SH-SY5Y (cell line): ENCODE data around the gene UBFD1.
A peak's percentile ranks its signal among the peaks of the same experiment; 100 is the strongest.

Experiments
- GATA2 ChIP-seq: IDR thresholded peaks from 2 replicates; pipeline ENCODE4 v1.6.1; 2011; ENCODE audit warnings: mild to moderate bottlenecking, low read depth, low read length
- GATA3 ChIP-seq: IDR thresholded peaks from 2 replicates; pipeline ENCODE4 v1.6.1; 2011; ENCODE audit warnings: low read depth, mild to moderate bottlenecking, low read length, moderate library complexity

GRCh38 chr16:23556881-23557778 lies at the start of gene UBFD1, which contains the start of gene EARS2:
- TF ChIP-seq GATA2 (peak; percentile 60), GATA3 (no peak)
